Lower lobe of right lung (tissue), 2 donors: ENCODE results near the gene KRT35. TPM values are rescaled to one million over a fixed set of nuclear protein-coding genes. Genes with fewer than 3 reads are reported as not detected.

Experiments used
- ATAC-seq, 2 donors: fragments of 200-7000 bp; cut with Tn5 transposase; one replicate each; pipeline ENCODE4 v1.9.1; 2020 to 2022; ENCODE audit warnings: mild to moderate bottlenecking in 2 of 2, moderate library complexity in 2 of 2
- DNase-seq: peaks from one replicate; pipeline ENCODE4 v3.0.0-alpha.2; 2020
- H3K27ac ChIP-seq: fragments of 200-600 bp; one replicate; pipeline ENCODE4 v1.8.0; 2022
- H3K27me3 ChIP-seq: fragments of 200-600 bp; one replicate; pipeline ENCODE4 v1.8.0; 2022; ENCODE audit warnings: low read depth
- H3K36me3 ChIP-seq: fragments of 200-600 bp; one replicate; pipeline ENCODE4 v1.8.0; 2022; ENCODE audit warnings: mild to moderate bottlenecking
- H3K4me1 ChIP-seq: fragments of 200-600 bp; one replicate; pipeline ENCODE4 v1.8.0; 2022
- H3K4me3 ChIP-seq: fragments of 200-600 bp; one replicate; pipeline ENCODE4 v1.8.0; 2022; ENCODE audit warnings: mild to moderate bottlenecking
- H3K9me3 ChIP-seq: fragments of 200-600 bp; one replicate; pipeline ENCODE4 v1.8.0; 2022
- intact Hi-C: fragments of 100-400 bp; cut with DNase I; formaldehyde crosslinking; loops from one replicate; pipeline ENCODE4 v1.11.0; 2022
- long read RNA-seq: library from polyadenylated mRNA; unstranded; transcript quantifications from one replicate; pipeline ENCODE4 v2.0.0, GENCODE V29; 2021
- total RNA-seq: library from RNA; stranded (reverse); fragmentation: NEBNext Ultra II Directional; extraction: Animal tissue kit (Norgen Biotek cat#: 25700); gene quantifications from one replicate; pipeline ENCODE4 v1.2.1, GENCODE V29; 2021
- TF ChIP-seq, protein P1 (sequence below): fragments of 200-600 bp; IDR thresholded peaks from one replicate; pipeline ENCODE4 v1.8.0; 2022; ENCODE audit warnings: antibody characterized with exemption, mild to moderate bottlenecking
- donor health status: DM: no; HTN: yes; CAD: no; lungs with severe emphysema.

KRT35 gene
- not detected for total RNA-seq
- long read RNA-seq = 0 reads

DNA sequence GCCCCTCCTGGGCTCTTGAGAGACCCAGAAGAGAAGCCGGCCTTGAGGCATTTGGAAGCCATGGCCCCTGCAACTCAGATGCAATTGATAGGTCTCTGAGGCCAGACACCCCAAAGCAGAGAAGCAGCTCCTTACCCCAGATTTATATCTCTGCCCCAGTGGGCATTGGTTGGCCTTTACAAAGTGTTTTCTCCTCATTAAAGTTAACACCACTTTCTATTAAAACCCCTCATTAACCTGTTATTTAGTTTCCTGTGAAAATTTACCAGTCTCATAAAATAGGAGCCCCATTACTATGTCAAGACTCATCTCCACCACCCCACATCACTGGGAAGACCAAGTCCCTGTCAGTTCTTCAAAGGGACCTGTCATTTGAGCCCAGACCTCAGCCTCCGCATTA, at the start of gene KRT35:
Gene KRT35 (minus strand): TSS at position 116 of the 400 bp plus-strand sequence. CDS start 54 bp downstream, at position 62.
- Histone ChIP-seq H3K4me1 (no peaks in the 10 kb centered on the region), H3K36me3 (no peaks in the 10 kb centered on the region), H3K27ac (no peak within 1 kb of the TSS), H3K27me3 (no peaks in the 10 kb centered on the region), H3K4me3 (no peak within 1 kb of the TSS), H3K9me3 (no peaks in the 10 kb centered on the region)
- DNase-seq = no peak
- TF ChIP-seq, protein P1, sequence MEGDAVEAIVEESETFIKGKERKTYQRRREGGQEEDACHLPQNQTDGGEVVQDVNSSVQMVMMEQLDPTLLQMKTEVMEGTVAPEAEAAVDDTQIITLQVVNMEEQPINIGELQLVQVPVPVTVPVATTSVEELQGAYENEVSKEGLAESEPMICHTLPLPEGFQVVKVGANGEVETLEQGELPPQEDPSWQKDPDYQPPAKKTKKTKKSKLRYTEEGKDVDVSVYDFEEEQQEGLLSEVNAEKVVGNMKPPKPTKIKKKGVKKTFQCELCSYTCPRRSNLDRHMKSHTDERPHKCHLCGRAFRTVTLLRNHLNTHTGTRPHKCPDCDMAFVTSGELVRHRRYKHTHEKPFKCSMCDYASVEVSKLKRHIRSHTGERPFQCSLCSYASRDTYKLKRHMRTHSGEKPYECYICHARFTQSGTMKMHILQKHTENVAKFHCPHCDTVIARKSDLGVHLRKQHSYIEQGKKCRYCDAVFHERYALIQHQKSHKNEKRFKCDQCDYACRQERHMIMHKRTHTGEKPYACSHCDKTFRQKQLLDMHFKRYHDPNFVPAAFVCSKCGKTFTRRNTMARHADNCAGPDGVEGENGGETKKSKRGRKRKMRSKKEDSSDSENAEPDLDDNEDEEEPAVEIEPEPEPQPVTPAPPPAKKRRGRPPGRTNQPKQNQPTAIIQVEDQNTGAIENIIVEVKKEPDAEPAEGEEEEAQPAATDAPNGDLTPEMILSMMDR = no peak
- ATAC-seq = no peak
- intact Hi-C loops = no loop called here

DNA sequence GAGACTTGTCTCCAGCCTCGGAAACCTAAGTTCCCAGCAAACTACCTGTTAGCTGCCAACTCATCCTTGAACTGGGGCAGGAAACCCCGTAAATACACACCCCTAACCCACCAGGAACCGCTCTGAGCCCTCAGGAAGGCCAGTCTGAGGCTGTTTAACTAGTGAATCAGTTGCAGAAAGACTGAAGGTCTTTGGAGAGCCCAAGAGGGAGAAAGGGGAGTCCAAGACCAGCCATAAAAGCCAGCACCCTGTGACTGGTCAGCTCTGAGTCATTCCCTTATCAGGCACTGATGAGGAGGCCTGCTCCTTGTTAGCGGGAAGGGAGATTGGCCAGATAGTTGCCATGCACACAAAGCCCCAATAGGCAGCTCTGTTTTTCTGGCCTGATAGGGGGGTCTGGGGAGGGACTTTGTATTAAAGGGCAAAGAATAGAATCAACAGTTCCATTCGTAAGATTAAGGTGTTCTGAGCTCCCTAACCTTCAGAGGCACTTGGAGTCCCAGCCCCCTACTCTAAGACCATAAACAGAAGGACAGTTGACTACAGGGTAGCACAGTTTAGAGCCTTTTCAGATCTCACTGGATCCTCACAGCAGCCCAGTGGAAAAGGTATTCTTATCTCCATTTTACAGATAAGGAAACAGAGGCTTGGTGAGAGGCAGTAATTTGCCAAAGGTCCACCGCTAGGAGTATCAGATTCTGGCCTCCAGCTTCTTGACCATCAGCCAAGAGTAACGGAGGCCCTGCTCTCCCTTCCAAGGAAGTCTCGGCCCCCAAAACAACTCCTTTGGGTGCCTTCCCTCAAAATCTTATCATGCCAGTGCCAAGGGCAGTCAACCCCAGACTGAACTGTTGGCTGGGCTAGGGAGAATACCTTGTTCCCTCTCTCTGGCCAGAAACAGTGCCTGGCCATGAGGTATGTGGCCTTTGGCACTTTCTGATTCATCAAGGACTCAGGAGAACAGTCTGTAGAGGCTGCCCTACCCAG, 49.4 kb upstream of the KRT35 start:
- Histone ChIP-seq H3K36me3 (no peaks in the 10 kb centered on the region), H3K4me3 (no peak overlapping the region), H3K9me3 (no peaks in the 10 kb centered on the region), H3K27me3 (peaks cover 36% of the 10 kb centered on the region), H3K4me1 (peaks cover 13% of the 10 kb centered on the region), H3K27ac (peak overlapping the region; percentile 89)
- ATAC-seq (peak; percentile 30 to 62), DNase-seq (no peak)
- TF ChIP-seq, protein P1 = no peak
- intact Hi-C loops = no loop called here

DNA sequence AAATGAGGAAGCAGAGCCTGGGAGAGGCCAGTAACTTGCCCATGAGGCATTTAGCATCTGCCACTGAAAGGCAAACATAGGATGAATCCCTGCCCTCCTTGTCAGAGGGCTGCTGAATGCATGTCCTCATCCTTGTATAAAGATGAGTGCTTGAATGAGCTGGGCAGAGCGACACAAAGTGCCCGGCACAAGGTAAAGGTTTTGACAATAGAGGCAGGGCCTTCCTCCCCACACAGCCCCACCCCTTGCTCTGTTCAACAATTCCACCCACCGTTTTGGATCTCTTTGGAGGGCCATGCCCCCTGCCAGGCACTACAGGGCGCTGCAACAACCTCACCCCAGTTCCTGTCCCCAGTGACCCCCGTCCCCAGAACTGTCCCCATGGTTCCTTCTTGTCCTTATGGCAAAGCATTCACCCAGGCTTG, 48.6 kb upstream of the KRT35 start:
- no peak for DNase-seq
- peaks cover 13% of the 10 kb centered on the region for H3K4me1 ChIP-seq
- H3K36me3 ChIP-seq = peaks cover 3% of the 10 kb centered on the region
- ATAC-seq = no peak
- peak overlapping the region; percentile 89 for H3K27ac ChIP-seq
- H3K27me3 ChIP-seq = peaks cover 36% of the 10 kb centered on the region
- H3K4me3 ChIP-seq = no peak overlapping the region
- H3K9me3 ChIP-seq = no peaks in the 10 kb centered on the region
- TF ChIP-seq, protein P1 = no peak
- intact Hi-C loops = no loop called here

DNA sequence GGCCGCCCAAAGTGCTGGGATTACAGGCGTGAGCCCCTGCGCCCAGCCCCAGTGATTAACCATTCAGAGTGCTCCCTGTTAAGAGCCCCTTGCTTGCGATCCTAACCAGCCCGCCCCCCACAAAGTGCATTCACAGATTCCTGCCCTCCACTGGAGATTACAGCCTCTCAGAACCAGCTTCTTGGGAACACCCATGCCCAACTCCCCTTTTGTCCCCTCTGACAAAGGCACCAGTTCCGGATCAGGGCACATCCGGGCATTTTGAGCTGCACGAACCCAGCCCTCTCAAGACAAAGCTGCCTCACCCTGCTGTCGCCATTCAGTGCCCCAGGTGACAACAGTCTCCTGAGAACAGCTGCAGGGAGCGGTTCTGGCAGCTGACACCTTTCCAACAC, 48.0 kb upstream of the KRT35 start:
- TF ChIP-seq, protein P1 = no peak
- peaks cover 36% of the 10 kb centered on the region for H3K27me3 ChIP-seq

DNA sequence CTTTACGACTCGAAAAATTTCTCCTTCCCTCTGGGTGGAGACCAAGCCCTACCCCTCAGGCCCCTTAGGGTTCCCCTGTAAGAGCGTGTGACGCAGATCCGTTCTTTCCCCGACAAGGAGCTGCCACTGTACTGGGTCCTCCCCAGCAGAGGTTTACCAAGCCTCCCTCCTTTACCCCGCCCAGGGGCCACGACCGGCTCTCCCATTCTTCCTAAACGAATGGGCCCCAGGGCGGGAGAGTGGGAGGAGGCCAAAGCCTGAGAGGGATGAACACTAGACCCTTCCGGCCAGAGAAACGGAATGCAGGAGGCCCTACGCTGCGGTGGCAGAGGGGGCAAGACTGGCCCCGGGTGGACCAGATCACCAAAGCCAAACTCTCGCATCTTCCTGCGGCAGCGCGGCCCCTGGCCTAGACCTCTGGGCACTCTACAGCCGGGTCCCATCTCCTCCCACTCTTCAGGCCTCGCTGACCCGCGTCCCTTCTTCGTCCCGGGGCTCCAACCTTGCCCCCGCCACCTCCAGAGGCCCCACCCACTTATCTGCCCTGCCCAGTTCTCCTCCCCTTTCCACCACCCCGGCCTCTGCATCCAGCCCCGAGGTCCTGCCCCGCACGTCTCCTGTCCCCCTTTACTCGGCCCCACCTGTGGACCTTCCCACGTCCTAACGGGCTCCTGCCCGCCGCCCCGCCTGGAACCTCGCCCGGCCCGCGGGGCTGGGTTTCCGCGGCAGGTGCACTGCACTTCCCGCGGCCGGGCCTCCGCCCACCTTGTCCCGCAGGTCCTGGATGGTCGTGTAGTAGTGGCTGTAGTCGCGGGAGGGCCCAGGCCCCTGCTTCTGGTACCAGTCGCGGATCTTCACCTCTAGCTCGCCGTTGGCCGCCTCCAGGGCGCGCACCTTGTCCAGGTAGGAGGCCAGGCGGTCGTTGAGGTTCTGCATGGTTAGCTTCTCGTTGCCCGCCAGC, 46.4 kb upstream of the KRT35 start:
- peak overlapping the region; percentile 89 for H3K27ac ChIP-seq
- peaks cover 27% of the 10 kb centered on the region for H3K4me1 ChIP-seq
- intact Hi-C loops = no loop called here

More for the DNA sequence above, 48.0 kb upstream of the KRT35 start:
- intact Hi-C loops = no loop called here
- Histone ChIP-seq H3K36me3 (peaks cover 9% of the 10 kb centered on the region), H3K4me3 (peak overlapping the region; percentile 3), H3K27ac (peak overlapping the region; percentile 89), H3K4me1 (peaks cover 16% of the 10 kb centered on the region), H3K9me3 (no peaks in the 10 kb centered on the region)
- DNase-seq (no peak), ATAC-seq (no peak)

More for the DNA sequence above, 46.4 kb upstream of the KRT35 start:
- peaks cover 36% of the 10 kb centered on the region for H3K27me3 ChIP-seq
- H3K36me3 ChIP-seq = peaks cover 11% of the 10 kb centered on the region
- DNase-seq = peak; percentile 79
- H3K4me3 ChIP-seq = peak overlapping the region; percentile 60
- TF ChIP-seq, protein P1 = no peak
- no peaks in the 10 kb centered on the region for H3K9me3 ChIP-seq
- ATAC-seq = peak; percentile 74 to 80
